GM12801 (cell line): ENCODE measurements around the gene CST6.

Experiments
- TF ChIP-seq, protein P1 (sequence below): IDR thresholded peaks from one replicate; pipeline ENCODE4 v1.5.1; 2011; ENCODE audit warnings: control low read depth; ENCODE audit not compliant: insufficient read length; ENCODE audit errors: extremely low read depth

Gene CST6

DNA sequence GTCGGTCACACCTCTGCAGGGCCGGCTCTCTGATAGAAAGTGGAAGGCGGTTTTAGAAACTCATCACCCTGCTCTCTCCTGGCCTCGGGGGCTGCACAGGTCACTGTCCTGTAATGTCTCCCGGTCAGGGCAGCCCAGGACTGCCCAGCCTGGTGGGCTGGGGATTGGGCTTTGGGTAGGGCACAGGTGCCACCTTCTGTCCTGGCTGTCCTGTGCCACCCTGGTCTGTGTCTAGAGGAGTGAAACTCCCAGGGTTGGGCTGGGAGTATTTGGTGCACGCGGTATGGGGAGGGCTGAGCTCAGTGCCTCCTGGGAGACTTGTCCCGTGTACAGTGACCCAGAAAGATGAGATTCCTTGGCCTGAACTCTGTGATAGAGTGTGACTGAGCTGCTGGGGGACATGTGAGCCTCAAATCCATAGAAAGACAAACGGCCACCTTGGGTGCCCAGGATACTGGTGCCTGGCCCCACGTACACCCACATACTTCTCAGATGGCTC lies 32.5 kb upstream of the CST6 start:
- TF ChIP-seq, protein P1, sequence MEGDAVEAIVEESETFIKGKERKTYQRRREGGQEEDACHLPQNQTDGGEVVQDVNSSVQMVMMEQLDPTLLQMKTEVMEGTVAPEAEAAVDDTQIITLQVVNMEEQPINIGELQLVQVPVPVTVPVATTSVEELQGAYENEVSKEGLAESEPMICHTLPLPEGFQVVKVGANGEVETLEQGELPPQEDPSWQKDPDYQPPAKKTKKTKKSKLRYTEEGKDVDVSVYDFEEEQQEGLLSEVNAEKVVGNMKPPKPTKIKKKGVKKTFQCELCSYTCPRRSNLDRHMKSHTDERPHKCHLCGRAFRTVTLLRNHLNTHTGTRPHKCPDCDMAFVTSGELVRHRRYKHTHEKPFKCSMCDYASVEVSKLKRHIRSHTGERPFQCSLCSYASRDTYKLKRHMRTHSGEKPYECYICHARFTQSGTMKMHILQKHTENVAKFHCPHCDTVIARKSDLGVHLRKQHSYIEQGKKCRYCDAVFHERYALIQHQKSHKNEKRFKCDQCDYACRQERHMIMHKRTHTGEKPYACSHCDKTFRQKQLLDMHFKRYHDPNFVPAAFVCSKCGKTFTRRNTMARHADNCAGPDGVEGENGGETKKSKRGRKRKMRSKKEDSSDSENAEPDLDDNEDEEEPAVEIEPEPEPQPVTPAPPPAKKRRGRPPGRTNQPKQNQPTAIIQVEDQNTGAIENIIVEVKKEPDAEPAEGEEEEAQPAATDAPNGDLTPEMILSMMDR: no peak

DNA sequence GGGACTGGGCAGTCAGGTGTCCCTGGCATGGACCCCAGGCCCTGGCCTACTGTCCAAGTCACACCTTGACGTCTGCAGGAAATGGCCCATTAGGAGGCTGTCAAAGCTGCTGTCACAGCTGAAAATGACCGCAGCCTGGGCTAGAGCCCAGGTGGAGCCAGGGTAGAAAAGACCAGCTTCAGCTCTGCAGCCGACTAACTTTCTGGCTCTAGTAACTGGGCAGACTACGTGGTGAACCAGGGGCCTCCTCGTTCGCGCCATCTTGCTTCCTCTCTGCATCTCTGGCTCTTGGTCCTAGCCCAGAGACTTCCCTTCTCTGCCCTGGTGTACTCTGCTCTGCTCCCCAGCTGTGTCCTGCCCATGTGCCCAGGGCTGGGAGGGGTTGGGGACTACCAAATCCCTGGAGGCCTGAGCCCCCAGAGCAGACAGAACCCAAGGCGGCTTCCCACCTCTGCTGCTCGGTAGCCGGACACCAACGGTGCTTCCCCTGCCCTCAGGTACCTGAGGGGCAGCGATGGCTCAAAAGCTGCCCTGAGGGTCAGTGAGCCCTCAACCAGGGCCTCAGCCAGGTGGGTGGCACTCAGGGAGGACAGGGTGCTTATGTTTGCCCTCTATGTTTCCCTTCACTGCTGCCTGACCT lies 30.6 kb upstream of the CST6 start:
- TF ChIP-seq, protein P1: no peak

DNA sequence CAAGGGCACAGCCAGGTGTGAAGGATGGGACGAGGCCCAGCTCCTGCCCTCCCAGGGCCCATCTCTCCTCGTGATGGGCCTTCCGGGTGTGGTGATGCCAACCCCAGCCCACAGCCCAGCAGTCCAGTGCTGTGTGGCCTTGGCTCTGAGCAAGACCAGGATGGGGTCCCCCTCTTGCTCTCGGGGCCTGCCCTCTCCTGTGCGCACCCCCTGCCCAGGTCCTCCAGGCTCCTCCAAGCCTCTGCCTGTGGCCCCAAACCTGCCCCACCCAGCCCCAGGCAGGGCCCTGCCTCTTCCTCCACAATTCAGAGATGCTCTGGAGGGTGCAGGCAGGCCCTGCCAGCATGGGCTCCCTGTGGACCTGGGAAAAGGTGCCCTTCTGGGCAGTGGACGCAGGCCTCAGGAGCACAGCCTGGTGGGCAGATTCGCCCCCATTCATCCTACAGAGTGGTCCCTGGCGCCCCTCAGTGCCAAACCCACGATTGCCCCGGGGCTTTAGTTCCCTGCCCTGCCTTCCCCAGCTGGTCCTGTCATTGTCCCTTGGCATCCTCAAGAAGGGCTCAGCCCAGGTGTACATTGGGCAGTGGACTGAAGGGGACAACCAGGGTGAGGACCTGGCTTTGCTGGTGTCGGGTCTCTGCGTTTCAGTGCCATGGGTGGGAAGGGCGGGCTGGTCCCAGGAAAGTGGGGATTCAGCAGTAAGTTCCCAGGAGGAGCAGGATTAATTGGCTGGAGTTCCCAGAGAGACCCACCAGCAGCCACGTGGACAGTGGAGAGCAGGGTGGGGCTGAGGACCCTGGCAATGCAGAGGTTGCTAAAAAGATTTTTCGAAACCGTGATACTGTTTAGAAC lies 29.6 kb upstream of the CST6 start:
- TF ChIP-seq, protein P1: no peak

DNA sequence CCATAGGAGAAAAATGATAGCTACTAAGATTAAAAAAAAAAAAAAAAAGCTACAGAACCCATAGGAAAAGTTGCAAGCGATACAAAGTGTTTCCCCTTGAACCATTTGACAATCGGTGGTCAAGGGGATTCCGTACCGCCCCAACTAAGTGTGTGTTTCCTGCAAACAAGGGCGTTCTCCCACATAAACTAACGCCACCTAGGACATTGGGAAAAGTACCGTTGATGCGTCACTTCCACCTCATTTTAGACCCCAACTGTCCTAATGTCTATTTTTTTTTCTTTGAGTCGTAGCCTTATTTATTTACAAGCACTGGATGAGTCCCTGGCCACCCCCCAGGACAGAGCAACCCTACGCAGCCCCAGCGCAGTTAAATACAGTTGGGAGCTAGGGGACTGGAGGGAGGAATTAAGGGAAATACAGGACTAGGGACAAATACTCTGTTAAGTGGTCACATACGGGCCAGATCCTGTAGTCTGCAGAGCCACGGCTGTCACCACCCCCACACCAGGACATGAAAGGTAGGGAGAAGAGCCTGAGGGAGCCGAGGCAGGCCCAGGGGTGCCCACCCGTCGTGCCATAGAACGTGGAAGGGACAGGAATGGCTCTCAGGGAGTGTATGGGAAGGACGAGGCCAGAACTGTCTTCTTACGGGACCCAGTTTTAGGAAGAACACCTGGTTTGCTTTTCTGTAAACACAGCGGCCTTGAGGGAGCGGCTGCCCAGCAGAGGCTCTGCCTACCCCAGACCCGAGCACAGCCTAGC lies 28.8 kb upstream of the CST6 start:
- TF ChIP-seq, protein P1: no peak

DNA sequence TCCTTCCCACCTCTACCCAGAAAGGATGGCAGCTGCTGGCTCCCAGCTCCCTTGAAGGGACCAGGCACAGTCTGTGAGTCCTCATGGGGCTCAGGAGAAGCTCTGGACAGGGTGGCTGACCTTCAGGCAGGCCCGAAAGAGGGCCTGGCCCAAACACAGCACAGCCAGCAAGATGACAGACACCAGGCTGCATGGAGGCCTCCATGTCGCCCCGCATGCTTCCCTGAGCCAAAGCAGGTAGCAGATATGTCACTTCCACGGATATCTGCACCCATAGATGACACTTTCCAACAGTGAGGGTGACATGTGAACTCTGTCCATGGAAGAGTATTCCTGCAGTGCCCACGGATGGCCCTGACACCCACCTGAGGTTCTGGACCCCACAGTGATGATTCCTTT lies 28.2 kb upstream of the CST6 start:
- TF ChIP-seq, protein P1: no peak

DNA sequence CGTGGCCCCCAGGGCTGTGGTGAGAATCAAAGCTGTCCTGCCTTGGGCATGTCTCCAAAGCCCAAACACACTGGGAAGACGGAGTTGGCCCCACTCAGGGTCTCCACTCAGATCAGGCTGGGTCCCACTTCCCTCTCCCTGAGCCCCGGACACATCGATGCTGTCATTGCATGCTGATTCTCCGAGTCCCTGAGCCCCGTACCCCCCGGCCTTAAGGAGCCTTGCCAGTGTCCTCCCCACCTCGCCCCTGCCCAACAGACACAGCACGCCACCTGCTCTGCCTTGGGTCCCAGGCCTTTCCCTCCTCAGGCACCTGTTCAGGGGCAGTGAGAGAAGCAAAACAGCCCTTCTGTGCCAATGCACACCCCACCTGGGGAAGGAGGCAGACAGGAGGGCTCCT lies 24.5 kb upstream of the CST6 start:
- TF ChIP-seq, protein P1: no peak
